Keratinocyte (primary cell): ENCODE results near the gene SKI. TPM values are rescaled to one million over a fixed set of nuclear protein-coding genes. Genes with fewer than 3 reads are reported as not detected.

ENCODE experiments used
- DNase-seq: peaks from one replicate; pipeline ENCODE4 v3.0.0-alpha.2; 2011; ENCODE audit warnings: low read depth, missing footprints, low spot score
- FAIRE-seq: peaks from 2 replicates; lab custom pipeline; 2011; peaks lifted over from hg19 to GRCh38; lab: Jason Lieb, UNC
- H2AFZ ChIP-seq: 2 replicates; pipeline ENCODE4 v1.6.0; 2012; ENCODE audit warnings: low read length, control low read depth, inconsistent platforms; ENCODE audit not compliant: control insufficient read depth
- H3K27ac ChIP-seq: 2 replicates; pipeline ENCODE4 v1.5.1; 2011; ENCODE audit warnings: low read length; ENCODE audit not compliant: control insufficient read depth, insufficient read depth
- H3K27me3 ChIP-seq: 3 replicates; pipeline ENCODE4 v1.6.0; 2011; ENCODE audit warnings: low read length; ENCODE audit not compliant: control insufficient read depth, insufficient read depth; ENCODE audit errors: extremely low read depth
- H3K36me3 ChIP-seq, 2 experiments: 2 replicates in 1 of 2; 3 replicates in 1 of 2; pipeline ENCODE4 v1.5.1; 2011; ENCODE audit warnings: low read length in 2 of 2, mild to moderate bottlenecking in 1 of 2; ENCODE audit not compliant: control insufficient read depth in 2 of 2, insufficient read depth in 2 of 2; ENCODE audit errors: extremely low read depth in 1 of 2
- H3K4me1 ChIP-seq: 3 replicates; pipeline ENCODE4 v1.5.1; 2011; ENCODE audit warnings: low read length; ENCODE audit not compliant: control insufficient read depth, insufficient read depth; ENCODE audit errors: extremely low read depth
- H3K4me2 ChIP-seq: 3 replicates; pipeline ENCODE4 v1.6.0; 2011; ENCODE audit warnings: low read depth, low read length; ENCODE audit not compliant: control insufficient read depth, insufficient read depth; ENCODE audit errors: extremely low read depth
- H3K4me3 ChIP-seq, 3 experiments: fragments of 200-600 bp in 1 of 3; sonication (generic) in 1 of 3; 2 replicates in 2 of 3; 3 replicates in 1 of 3; pipeline ENCODE4 v1.5.1; 2011 to 2016; ENCODE audit warnings: low read length in 3 of 3, mild to moderate bottlenecking in 3 of 3, control low read depth in 2 of 3, inconsistent platforms in 1 of 3, low read depth in 1 of 3, mixed read lengths in 1 of 3, mixed run types in 1 of 3, moderate library complexity in 1 of 3; ENCODE audit not compliant: control insufficient read depth in 2 of 3, insufficient read depth in 2 of 3; ENCODE audit errors: extremely low read depth in 1 of 3
- H3K79me2 ChIP-seq: 2 replicates; pipeline ENCODE4 v1.6.0; 2012; ENCODE audit warnings: low read length; ENCODE audit not compliant: control insufficient read depth, insufficient read depth
- H3K9ac ChIP-seq: 3 replicates; pipeline ENCODE4 v1.6.0; 2011; ENCODE audit warnings: low read length; ENCODE audit not compliant: control insufficient read depth, insufficient read depth; ENCODE audit errors: extremely low read depth
- H3K9me1 ChIP-seq: 3 replicates; pipeline ENCODE4 v1.6.0; 2011; ENCODE audit warnings: low read length; ENCODE audit not compliant: control insufficient read depth, insufficient read depth; ENCODE audit errors: extremely low read depth
- H3K9me3 ChIP-seq: 2 replicates; pipeline ENCODE4 v1.5.1; 2012; ENCODE audit warnings: low read depth, low read length; ENCODE audit not compliant: control insufficient read depth
- H4K20me1 ChIP-seq: 3 replicates; pipeline ENCODE4 v1.6.0; 2011; ENCODE audit warnings: low read length; ENCODE audit not compliant: control insufficient read depth, insufficient read depth; ENCODE audit errors: extremely low read depth
- EZH2 ChIP-seq: IDR thresholded peaks from one replicate; pipeline ENCODE4 v1.6.1; 2012; ENCODE audit warnings: inconsistent platforms, mild to moderate bottlenecking, low read length, moderate library complexity
- dilution Hi-C: fragments of 300-500 bp; cut with MboI; formaldehyde crosslinking; loops from one replicate; pipeline ENCODE4 v1.7.0; 2020; ENCODE audit warnings: low sequenced_read_pairs; ENCODE audit not compliant: extremely low pct_ligation_motif_present
- polyA plus RNA-seq, 5 experiments: library from polyadenylated mRNA; depleted of rRNA in 3 of 5; stranded (reverse) in 3 of 5; stranded (forward) in 1 of 5; unstranded in 1 of 5; fragments of >200 nt; gene quantifications; 1 replicate in 1 of 5; 2 replicates in 3 of 5; 3 replicates in 1 of 5; pipeline versions ENCODE4 v1.2.1 to v1.2.3, GENCODE V29; 2011 to 2012; ENCODE audit warnings: missing spikeins in 2 of 5, low read depth in 1 of 5, low replicate concordance in 1 of 5
- TF ChIP-seq, protein P1 (sequence below), 3 experiments: IDR thresholded peaks in 1 of 3; conservative IDR thresholded peaks in 1 of 3; optimal IDR thresholded peaks in 1 of 3; 2 replicates in 2 of 3; 3 replicates in 1 of 3; pipeline versions ENCODE3 to v1.5.1; 2011; ENCODE audit warnings: low read length in 3 of 3, mild to moderate bottlenecking in 3 of 3, moderate library complexity in 2 of 3, control low read depth in 1 of 3, inconsistent platforms in 1 of 3; ENCODE audit not compliant: insufficient read depth in 2 of 3; ENCODE audit errors: extremely low read depth in 1 of 3

The SKI gene
- polyA plus RNA-seq, 1 donor (not counting 4 experiments of a cell fraction or from before 2014, with no cell fraction given) = 4.8 TPM

DNA sequence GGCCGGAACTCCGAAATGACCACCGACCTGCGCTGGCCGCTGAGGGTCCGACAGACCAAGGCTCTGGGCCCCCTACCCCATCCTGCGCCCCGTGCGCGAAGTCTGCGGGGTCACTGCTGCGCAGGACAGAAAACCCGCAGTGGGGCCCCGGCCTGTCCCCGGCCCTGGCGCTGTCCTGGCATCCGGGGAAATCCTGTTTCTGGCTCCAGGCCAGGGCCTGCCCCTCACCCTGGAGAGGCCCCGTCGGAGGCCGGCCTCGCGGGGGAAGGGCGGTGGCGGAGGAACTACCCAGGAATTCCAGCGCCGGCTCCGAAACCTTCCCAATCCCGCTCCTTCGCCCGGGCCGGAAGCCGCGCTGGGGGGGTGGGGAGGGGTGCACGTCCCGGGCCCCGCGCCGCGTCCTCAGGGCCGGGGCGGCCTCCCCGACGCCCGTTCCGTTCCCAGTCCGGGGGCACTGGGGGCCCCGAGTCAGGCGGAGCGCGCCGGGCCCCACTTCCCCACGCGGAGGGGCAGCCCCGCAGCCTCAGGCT, 86.2 kb downstream of the SKI start:
- FAIRE-seq (no peak), DNase-seq (peak; percentile 15)
- Histone ChIP-seq H3K36me3 (no peaks in the 10 kb centered on the region), H3K4me1 (no peaks in the 10 kb centered on the region), H3K27me3 (no peaks in the 10 kb centered on the region), H3K4me2 (peak overlapping the region; percentile 37), H3K9ac (peak overlapping the region; percentile 28), H3K27ac (no peak overlapping the region), H2AFZ (no peak overlapping the region), H3K4me3 (peak overlapping the region; percentile 43 to 46 (median 44)), H3K79me2 (no peaks in the 10 kb centered on the region), H3K9me1 (no peaks in the 10 kb centered on the region), H3K9me3 (no peaks in the 10 kb centered on the region), H4K20me1 (no peaks in the 10 kb centered on the region)
- TF ChIP-seq, protein P1, sequence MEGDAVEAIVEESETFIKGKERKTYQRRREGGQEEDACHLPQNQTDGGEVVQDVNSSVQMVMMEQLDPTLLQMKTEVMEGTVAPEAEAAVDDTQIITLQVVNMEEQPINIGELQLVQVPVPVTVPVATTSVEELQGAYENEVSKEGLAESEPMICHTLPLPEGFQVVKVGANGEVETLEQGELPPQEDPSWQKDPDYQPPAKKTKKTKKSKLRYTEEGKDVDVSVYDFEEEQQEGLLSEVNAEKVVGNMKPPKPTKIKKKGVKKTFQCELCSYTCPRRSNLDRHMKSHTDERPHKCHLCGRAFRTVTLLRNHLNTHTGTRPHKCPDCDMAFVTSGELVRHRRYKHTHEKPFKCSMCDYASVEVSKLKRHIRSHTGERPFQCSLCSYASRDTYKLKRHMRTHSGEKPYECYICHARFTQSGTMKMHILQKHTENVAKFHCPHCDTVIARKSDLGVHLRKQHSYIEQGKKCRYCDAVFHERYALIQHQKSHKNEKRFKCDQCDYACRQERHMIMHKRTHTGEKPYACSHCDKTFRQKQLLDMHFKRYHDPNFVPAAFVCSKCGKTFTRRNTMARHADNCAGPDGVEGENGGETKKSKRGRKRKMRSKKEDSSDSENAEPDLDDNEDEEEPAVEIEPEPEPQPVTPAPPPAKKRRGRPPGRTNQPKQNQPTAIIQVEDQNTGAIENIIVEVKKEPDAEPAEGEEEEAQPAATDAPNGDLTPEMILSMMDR (optimal IDR thresholded peaks at IDR 0.05 in 1 of 3, IDR thresholded peaks at IDR 0.05 in 1 of 3, conservative IDR thresholded peaks at IDR 0.05 in 1 of 3; ENCODE audit: extremely low read depth in 1 of 3, insufficient read depth in 2 of 3, low read length in 3 of 3) = no peak
- no peak for TF ChIP-seq EZH2
- dilution Hi-C loops = no loop called here

DNA sequence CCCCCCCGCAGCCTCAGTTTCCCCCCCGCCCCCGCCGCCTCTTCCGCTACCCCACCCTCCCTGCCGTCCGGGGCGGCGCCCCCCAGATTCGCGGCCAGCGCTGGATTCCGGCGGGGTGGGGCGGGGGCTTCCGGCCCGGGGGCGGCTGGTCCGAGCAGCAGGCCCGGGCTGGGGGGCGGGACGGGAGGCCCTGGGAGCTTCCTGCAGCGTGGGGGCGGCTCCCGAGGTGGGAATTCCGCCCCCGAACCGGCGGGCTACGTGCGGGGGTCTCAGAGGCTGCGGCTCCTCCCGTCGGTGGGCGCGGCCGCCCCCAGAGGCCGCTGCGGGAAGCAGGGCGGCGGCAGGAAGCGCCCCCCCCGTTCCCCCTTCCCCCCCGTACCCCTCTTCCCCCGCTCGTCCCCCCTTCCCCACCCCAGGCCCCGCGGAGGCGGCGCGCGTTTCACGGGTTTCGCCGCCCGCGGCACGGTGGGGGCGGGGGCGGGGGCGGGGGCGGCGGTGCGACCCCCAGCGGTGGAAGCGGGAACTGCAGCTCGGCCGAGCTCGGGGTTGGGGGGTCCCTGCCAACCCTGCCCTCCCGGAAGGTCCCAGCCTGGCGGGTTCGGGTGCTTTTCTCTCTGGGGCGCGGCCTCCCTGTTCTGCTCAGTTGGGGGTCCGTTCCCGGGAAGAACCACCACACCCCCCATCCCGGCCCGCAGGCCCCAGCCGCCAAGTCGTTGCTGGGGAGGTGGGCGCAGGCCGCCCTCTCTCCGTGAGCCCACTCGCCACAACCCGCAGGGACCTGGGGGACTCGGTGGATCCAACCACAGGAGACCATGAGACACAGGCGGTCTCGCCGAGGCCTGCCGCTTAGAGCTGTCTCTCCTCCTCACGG, 86.9 kb downstream of the SKI start:
- Histone ChIP-seq H2AFZ (no peak overlapping the region), H3K79me2 (no peaks in the 10 kb centered on the region), H3K9me1 (no peaks in the 10 kb centered on the region), H3K9ac (peak overlapping the region; percentile 33), H3K27me3 (no peaks in the 10 kb centered on the region), H3K4me1 (no peaks in the 10 kb centered on the region), H3K27ac (no peak overlapping the region), H3K4me2 (no peak overlapping the region), H3K4me3 (peak overlapping the region in 2 of 3 experiments; percentile 43 to 44), H4K20me1 (no peaks in the 10 kb centered on the region), H3K9me3 (no peaks in the 10 kb centered on the region), H3K36me3 (no peaks in the 10 kb centered on the region)
- dilution Hi-C loops = no loop called here
- DNase-seq (no peak), FAIRE-seq (no peak)
- TF ChIP-seq EZH2 = no peak
- TF ChIP-seq, protein P1 (optimal IDR thresholded peaks at IDR 0.05 in 1 of 3, IDR thresholded peaks at IDR 0.05 in 1 of 3, conservative IDR thresholded peaks at IDR 0.05 in 1 of 3; ENCODE audit: extremely low read depth in 1 of 3, insufficient read depth in 2 of 3, low read length in 3 of 3) = peak in 2 of 3 experiments; percentile 65 to 77
